Stimulated activated CD8-positive, alpha-beta memory T cell treated with anti-CD3 and anti-CD28 coated beads, Interleukin-12 subunit alpha, Interleukin-12 subunit beta, amount 100 ng/mL, for 1 hour (primary cell): ENCODE measurements around the gene LAIR1.
"Not testable (repeated sequence)": the region's sequence is repeated elsewhere in the genome, so short reads cannot be mapped to it uniquely, and the experiment has no call there.

Experiments used
- DNase-seq: peaks from one replicate; pipeline ENCODE4 v3.0.0-alpha.2; 2020; ENCODE audit warnings: low read depth

LAIR1 gene

DNA sequence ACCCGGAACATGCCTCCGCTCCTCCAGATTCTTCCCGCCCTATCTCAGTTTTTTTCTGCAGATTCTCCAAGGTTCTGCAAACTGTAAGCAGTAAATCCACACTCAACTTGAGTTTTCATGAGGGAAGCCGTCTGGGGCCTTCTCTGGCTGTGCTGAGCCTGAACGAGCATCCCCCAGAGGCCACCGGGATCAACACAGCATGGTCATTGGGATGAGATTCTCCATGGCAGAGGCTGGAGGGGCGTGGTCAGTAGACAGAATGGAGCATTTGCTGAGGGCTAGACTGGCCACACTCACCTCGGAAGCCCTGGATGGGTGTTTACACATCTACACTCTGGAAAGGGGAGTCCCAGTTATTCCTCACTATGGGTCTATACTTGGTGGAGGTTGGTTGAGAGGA, 23.4 kb downstream of the LAIR1 start:
- DNase-seq = no peak

DNA sequence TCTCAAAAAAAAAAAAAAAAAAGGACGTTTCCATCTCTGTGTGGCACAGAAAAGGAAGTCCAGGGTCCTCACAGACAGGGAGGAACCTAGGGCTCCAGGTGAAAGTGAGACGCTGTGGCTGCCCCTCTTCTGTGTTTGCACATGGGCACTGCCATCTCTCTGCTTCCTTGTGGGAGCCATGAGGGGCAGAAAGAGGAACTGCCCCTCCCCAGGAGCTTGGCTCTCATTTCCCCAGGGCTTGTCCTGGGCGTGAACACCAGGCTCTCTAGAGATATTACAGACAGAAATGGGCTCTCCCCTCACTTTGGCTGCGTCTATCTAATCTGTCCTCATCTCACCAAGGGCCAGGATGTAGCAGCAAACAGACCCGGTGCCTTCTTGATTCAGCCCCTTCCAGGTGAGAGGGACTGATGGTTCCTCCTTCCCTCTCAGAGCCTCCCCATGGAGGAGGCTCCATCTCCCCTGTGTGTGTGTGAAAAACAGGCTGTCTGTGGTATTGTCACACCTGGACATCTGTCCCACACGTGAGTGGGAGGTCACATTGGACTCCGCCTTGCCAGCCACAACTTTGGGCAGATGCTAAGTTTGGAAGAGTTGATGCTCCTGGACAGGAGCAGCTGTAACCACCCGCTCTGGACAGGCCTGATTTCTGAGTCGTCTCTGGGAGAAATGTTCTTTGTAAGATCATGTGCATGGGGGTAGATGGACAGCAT, 24.9 kb downstream of the LAIR1 start:
- DNase-seq = no peak

DNA sequence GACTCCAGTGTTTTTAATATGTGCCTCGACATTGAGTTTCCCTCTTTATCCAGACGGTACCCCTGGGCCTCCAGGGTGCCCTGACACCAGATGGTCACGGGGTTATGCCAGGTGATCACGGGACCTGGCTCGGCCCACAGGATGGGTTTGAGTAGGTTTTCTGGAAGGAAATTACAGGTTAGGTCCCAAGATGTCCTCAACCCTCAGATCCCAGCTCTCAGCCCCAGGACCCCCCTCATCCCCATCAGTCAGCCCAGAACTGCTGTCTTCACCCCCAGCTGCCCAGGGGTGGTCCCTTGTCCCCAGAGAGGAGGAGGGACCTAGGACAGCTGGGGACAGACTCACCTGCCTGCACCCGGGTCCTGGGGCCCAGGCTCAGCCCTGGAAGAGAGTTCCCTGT, 26.2 kb downstream of the LAIR1 start:
- no peak for DNase-seq

DNA sequence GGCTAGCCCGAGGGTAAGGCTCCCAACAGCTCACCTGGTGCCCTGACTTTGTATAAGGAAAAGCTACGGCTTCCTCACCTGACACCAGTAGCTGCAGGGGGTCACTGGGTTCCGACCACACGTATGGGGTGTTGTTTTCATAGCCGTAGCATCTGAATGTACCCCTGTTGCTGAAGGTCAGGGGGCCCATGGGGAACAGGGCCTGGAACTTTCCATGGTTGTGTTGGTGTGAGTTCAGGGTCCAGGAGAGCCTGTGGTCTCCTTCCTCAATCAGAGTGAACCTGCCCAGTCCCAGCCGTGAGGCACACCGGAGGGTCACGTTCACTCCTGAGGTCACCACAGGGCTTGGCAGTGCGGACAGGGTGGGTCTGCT, 26.9 kb downstream of the LAIR1 start:
- no peak for DNase-seq

DNA sequence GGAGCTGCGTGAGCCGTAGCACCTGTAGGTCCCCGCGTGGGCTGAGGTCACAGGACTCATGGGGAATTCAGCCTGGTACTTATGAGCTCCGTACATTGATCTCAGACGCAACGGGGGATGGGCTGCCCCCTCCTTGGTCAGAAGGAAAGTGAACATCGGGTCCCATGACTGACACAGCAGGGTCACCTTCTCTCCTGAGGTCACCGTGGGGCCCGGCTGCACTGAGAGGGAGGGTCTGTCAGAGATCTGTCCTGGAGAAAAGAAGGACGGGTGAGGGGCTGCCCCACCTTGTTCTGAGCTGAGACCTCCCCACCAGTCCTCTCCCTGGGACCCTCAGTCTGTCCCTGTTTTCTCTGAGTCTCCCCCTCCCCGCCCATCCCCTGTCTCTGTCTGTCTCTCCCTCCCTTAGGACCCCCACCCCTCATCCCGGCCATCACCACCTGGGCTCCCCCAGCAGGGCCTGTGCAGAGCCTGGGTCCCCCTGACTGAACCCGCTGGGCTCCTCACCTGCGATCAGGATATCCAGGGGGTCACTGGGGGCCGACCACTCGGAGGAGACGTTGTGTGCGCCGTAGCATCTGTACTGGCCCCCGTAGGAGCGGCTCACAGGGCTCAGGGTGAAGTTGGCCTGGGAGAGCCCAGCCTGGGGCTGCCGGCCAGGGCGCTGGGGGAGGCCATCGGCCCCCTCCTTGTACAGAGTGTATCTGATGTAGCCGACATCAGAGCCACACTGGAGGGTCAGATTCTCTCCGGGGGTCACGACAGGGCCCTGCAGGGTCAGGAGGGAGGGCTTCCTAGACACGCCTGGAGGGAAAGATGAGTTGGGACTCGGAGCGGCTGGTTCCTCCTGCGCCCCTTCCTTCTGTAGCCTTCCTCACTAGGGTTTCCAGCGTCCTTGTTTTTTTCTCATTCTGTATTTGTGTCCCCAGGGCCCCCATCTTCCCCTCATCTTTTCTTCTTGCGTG, 27.6 kb downstream of the LAIR1 start:
- no peak for DNase-seq

- no peak for DNase-seq
Observed at GRCh38 chr19:54335979-54336892, 28.5 kb downstream of the LAIR1 start.

GRCh38 chr19:54335164-54335563, 29.6 kb downstream of the LAIR1 start:
- DNase-seq = no peak

DNA sequence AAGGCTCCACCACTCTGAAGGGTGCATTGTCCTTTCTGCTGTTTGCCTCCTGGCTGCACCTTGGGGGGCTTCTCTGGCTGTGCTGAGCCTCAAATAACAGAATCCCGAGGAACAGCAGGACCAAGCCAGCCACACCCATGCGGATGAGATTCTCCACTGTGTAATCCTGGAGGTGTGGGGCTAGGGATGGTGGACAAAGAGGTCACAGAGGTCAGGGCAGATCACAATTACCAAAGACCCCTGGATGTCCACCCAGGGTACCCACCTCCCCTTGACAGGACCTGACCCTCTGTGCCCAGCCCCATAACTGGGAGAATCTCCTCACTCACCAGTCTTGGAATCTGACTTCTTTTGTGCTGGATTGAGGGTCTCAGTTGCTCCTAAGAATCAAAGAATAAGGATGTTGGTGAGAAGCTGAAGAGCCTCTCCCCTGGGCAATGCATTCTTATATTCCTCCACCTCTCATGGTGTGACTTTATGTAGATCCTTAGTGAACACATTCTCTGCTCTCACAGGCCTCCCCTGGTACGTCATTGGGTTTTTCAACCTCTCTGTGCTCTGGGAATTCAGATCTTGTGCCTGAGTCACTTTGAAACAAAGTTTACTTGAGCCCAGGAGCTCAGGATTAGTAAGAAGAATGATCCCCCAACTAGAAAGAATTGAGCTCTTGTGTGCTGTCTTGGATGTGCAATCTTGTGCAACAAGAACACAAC, 31.0 kb downstream of the LAIR1 start:
- DNase-seq = no peak

GRCh38 chr19:54332149-54332548, 32.6 kb downstream of the LAIR1 start:
- DNase-seq = no peak

GRCh38 chr19:54331626-54332025, 33.1 kb downstream of the LAIR1 start:
- DNase-seq = no peak

DNA sequence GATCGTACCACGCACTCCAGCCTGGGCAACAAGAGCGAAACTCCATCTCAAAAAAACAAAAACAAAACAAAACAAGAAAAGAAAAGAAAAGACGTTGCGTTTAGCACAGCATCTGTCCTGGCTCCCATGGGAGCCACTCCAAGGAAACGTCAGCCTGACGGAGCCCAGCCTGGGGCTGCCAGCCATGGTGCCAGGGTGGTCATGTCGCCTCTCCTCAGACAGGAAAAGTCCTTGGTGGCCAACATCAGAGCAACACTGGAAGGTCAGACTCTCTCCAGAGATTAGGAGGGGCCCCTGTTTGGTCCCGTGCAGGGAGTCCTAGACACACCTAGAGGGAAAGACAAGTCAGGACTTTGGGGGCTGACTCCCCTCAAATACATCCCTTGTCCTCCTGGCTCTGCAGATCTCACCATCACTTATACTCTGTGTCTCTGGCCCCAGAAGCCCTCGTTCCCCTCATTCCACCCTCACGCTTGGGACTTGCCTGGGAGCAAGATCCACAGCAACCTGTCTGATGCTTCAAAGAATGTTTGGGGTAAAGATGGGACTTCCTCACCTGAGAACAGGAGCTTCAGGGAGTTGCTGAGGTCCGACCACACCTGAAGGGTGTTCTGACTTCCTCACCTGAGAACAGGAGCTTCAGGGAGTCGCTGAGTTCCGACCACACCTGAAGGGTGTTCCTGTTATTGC, 35.1 kb downstream of the LAIR1 start:
- no peak for DNase-seq

DNA sequence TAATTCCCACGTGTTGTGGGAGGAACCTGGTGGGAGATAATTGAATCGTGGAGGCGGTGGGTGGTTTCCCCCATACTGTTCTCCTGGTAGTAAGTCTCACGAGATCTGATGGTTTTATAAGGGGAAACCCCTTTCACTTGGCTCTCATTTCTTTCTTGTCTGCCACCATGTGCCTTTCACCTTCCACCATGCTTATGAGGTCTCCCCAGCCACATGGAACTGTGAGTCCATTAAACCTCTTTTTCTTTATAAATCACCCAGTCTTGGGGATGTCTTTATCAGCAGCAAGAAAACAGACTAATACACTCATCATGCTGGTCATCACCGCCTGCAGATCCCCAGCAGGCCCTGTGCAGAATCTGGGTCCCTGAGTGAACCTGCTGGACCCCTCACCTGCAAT, 36.0 kb downstream of the LAIR1 start:
- DNase-seq = not testable (repeated sequence)

DNA sequence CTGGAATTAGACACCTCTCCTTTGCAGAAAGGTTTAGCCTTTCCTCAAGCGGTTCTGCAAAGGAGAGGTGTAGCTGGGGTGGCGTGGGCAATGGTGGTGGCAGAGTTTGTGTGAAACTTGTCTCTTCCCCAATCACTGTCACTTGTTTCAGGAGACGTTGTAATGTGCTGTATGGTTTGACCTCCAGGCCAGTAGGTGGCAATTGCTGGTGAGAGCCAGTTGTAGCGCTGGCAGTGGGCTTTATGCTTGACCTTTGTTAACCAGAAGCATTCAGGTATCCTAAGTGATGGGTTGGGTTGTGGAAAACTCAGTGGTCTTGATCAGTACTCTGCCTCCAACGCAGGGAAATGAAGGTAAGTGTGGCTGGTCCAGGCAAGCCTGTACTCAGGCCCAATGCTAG, 39.1 kb downstream of the LAIR1 start:
- no peak for DNase-seq

DNA sequence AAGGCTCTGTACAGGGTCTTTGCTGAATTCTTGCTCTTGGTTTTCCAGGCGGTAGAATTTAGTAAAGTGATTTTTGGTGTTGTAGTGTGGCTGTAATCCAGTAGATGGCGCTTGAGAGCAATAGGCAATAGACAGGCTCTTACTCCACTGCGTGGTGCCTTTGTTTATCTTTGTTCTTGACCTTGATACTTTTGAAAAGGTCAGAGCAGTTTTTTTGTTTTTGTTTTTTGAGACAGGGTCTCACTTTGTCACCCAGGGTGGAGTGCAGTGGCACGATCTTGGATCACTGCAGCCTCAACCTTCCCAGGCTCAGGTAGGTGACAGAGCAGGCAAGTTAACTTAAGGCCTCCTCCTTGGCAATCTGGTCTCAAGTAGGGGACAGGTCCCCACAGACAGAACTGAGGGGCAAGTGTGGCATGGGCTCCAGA, 39.5 kb downstream of the LAIR1 start:
- peak; percentile 32 for DNase-seq

- no peak for DNase-seq
Observed at GRCh38 chr19:54324071-54324470, 40.7 kb downstream of the LAIR1 start.

DNA sequence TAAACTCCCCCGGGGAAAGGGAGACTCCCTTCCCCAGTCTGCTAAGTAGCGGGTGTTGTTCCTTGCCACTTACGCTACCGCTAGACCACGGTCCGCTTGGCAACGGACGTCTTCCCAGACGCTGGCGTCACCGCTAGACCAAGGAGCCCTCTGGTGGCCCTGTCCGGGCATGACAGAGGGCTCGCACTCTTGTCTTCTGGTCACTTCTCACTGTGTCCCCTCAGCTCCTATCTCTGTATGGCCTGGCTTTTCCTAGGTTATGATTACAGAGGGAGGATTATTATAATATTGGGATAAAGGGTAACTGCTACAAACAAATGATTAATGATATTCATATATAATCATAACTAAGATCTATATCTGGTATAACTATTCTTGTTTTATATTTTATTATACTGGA, 41.8 kb downstream of the LAIR1 start:
- DNase-seq = not testable (repeated sequence)

DNA sequence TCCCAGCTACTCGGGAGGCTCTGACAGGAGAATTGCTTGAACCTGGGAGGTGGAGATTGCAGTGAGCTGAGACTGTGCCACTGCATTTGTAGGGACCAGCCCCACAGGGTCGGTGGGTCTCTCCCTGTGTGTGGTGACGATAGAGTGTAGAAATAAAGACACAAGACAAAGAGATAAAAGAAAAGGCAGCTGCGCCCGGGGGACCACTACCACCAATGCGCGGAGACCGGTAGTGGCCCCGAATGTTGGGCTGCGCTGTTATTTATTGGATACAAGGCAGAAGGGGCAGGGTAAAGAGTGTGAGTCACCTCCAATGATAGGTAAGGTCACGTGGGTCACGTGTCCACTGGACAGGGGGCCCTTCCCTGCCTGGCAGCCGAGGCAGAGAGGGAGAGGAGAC, 42.4 kb downstream of the LAIR1 start:
- not testable (repeated sequence) for DNase-seq

GRCh38 chr19:54319892-54320670, 44.6 kb downstream of the LAIR1 start:
- DNase-seq = no peak

- no peak for DNase-seq
Observed at GRCh38 chr19:54319049-54319448, 45.7 kb downstream of the LAIR1 start.

DNA sequence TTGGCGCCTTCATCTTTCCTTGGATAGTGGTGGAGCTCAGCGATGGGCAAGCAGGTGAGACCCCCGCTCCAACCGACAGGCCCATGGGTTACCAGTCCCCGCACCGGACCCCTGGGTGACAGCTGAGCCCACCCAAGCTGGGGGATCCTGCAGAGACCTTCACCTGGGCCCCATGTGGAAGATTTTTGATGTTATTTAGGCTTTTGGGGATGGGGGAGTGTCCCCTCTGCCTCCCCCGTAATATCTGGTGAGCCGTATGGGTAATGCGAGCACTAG, 46.8 kb downstream of the LAIR1 start:
- DNase-seq = no peak
